ENCODE measurements around the gene ICOSLG.
"Not testable (repeated sequence)": the region's sequence is repeated elsewhere in the genome, so short reads cannot be mapped to it uniquely, and the experiment has no call there.

Gene ICOSLG

GRCh38 chr21:44218461-44218860, 22.3 kb downstream of the ICOSLG start:
- H3K27ac Mint-ChIP-seq; H3K36me3 Mint-ChIP-seq; DNase-seq (ENCODE audit: low spot score in 2 of 2); H3K27me3 Mint-ChIP-seq; H3K9me3 Mint-ChIP-seq; H3K4me1 Mint-ChIP-seq; H3K4me3 Mint-ChIP-seq: not testable (repeated sequence)
- peak; percentile 33 for ATAC-seq (ENCODE audit: low read depth)

GRCh38 chr21:44211978-44212377, 28.8 kb downstream of the ICOSLG start:
- H3K27ac Mint-ChIP-seq; ATAC-seq (ENCODE audit: low read depth); H3K4me1 Mint-ChIP-seq; H3K36me3 Mint-ChIP-seq; H3K9me3 Mint-ChIP-seq; H3K27me3 Mint-ChIP-seq; H3K4me3 Mint-ChIP-seq; DNase-seq (ENCODE audit: low spot score in 2 of 2): not testable (repeated sequence)

- ATAC-seq (ENCODE audit: low read depth) = not testable (repeated sequence)
Measured at GRCh38 chr21:44211574-44211973, 29.2 kb downstream of the ICOSLG start.

GRCh38 chr21:44207860-44208646, 32.7 kb downstream of the ICOSLG start:
- not testable (repeated sequence) for H3K4me3 Mint-ChIP-seq; H3K27me3 Mint-ChIP-seq; DNase-seq (ENCODE audit: low spot score in 2 of 2); H3K9me3 Mint-ChIP-seq; H3K4me1 Mint-ChIP-seq; H3K36me3 Mint-ChIP-seq; ATAC-seq (ENCODE audit: low read depth); H3K27ac Mint-ChIP-seq

More at GRCh38 chr21:44211574-44211973, 29.2 kb downstream of the ICOSLG start:
- not testable (repeated sequence) for H3K27me3 Mint-ChIP-seq; H3K9me3 Mint-ChIP-seq; H3K36me3 Mint-ChIP-seq; H3K4me1 Mint-ChIP-seq; DNase-seq (ENCODE audit: low spot score in 2 of 2); H3K27ac Mint-ChIP-seq; H3K4me3 Mint-ChIP-seq

- H3K4me1 Mint-ChIP-seq; H3K27ac Mint-ChIP-seq; H3K27me3 Mint-ChIP-seq; DNase-seq (ENCODE audit: low spot score in 2 of 2); H3K36me3 Mint-ChIP-seq; H3K9me3 Mint-ChIP-seq; H3K4me3 Mint-ChIP-seq: not testable (repeated sequence)
- peak; percentile 83 for ATAC-seq (ENCODE audit: low read depth)
Measured at GRCh38 chr21:44206698-44207676, 33.8 kb downstream of the ICOSLG start.

GRCh38 chr21:44206187-44206586, 34.6 kb downstream of the ICOSLG start:
- H3K9me3 Mint-ChIP-seq; DNase-seq (ENCODE audit: low spot score in 2 of 2); ATAC-seq (ENCODE audit: low read depth); H3K36me3 Mint-ChIP-seq; H3K27me3 Mint-ChIP-seq; H3K27ac Mint-ChIP-seq; H3K4me3 Mint-ChIP-seq; H3K4me1 Mint-ChIP-seq: not testable (repeated sequence)

- H3K9me3 Mint-ChIP-seq; DNase-seq (ENCODE audit: low spot score in 2 of 2); H3K4me3 Mint-ChIP-seq; H3K4me1 Mint-ChIP-seq; H3K27ac Mint-ChIP-seq; ATAC-seq (ENCODE audit: low read depth); H3K36me3 Mint-ChIP-seq; H3K27me3 Mint-ChIP-seq: not testable (repeated sequence)
Measured at GRCh38 chr21:44202590-44203299, 38.0 kb downstream of the ICOSLG start.

GRCh38 chr21:44199997-44200396, 40.7 kb downstream of the ICOSLG start:
- H3K27me3 Mint-ChIP-seq; H3K36me3 Mint-ChIP-seq; DNase-seq (ENCODE audit: low spot score in 2 of 2); H3K4me1 Mint-ChIP-seq; H3K4me3 Mint-ChIP-seq; ATAC-seq (ENCODE audit: low read depth); H3K27ac Mint-ChIP-seq; H3K9me3 Mint-ChIP-seq: not testable (repeated sequence)

- Mint-ChIP-seq H3K9me3 (no peaks in the 10 kb centered on the region), H3K36me3 (no peaks in the 10 kb centered on the region), H3K27ac (no peak overlapping the region), H3K4me3 (no peak overlapping the region), H3K4me1 (no peaks in the 10 kb centered on the region), H3K27me3 (no peaks in the 10 kb centered on the region)
- peak; percentile 11 for ATAC-seq (ENCODE audit: low read depth)
- peak in 1 of 2 donors; percentile 35 for DNase-seq (ENCODE audit: low spot score in 2 of 2)
Measured at GRCh38 chr21:44199448-44199847, 41.3 kb downstream of the ICOSLG start.

- ATAC-seq (ENCODE audit: low read depth) = not testable (repeated sequence)
Measured at GRCh38 chr21:44197156-44197516, 43.6 kb downstream of the ICOSLG start.

GRCh38 chr21:44196212-44197155, 44.3 kb downstream of the ICOSLG start:
- not testable (repeated sequence) for H3K27me3 Mint-ChIP-seq, H3K4me1 Mint-ChIP-seq, H3K36me3 Mint-ChIP-seq, H3K9me3 Mint-ChIP-seq, H3K4me3 Mint-ChIP-seq
- H3K27ac Mint-ChIP-seq = peak overlapping the region; percentile 86
- ATAC-seq (ENCODE audit: low read depth) (peak; percentile 93), DNase-seq (ENCODE audit: low spot score in 2 of 2) (peak; percentile 66 to 77)

More at GRCh38 chr21:44197156-44197516, 43.6 kb downstream of the ICOSLG start:
- not testable (repeated sequence) for H3K4me1 Mint-ChIP-seq; DNase-seq (ENCODE audit: low spot score in 2 of 2); H3K27ac Mint-ChIP-seq; H3K9me3 Mint-ChIP-seq; H3K4me3 Mint-ChIP-seq; H3K27me3 Mint-ChIP-seq; H3K36me3 Mint-ChIP-seq

- not testable (repeated sequence) for H3K4me3 Mint-ChIP-seq; H3K27ac Mint-ChIP-seq; DNase-seq (ENCODE audit: low spot score in 2 of 2); H3K36me3 Mint-ChIP-seq; ATAC-seq (ENCODE audit: low read depth); H3K27me3 Mint-ChIP-seq; H3K9me3 Mint-ChIP-seq; H3K4me1 Mint-ChIP-seq
Measured at GRCh38 chr21:44194888-44195287, 45.9 kb downstream of the ICOSLG start.

- not testable (repeated sequence) for H3K4me1 Mint-ChIP-seq; DNase-seq (ENCODE audit: low spot score in 2 of 2); H3K4me3 Mint-ChIP-seq; H3K36me3 Mint-ChIP-seq; ATAC-seq (ENCODE audit: low read depth); H3K27ac Mint-ChIP-seq; H3K27me3 Mint-ChIP-seq; H3K9me3 Mint-ChIP-seq
Measured at GRCh38 chr21:44194451-44194850, 46.3 kb downstream of the ICOSLG start.
